Measurements from ENCODE around the gene HSPA12A.

The HSPA12A gene, protein sequence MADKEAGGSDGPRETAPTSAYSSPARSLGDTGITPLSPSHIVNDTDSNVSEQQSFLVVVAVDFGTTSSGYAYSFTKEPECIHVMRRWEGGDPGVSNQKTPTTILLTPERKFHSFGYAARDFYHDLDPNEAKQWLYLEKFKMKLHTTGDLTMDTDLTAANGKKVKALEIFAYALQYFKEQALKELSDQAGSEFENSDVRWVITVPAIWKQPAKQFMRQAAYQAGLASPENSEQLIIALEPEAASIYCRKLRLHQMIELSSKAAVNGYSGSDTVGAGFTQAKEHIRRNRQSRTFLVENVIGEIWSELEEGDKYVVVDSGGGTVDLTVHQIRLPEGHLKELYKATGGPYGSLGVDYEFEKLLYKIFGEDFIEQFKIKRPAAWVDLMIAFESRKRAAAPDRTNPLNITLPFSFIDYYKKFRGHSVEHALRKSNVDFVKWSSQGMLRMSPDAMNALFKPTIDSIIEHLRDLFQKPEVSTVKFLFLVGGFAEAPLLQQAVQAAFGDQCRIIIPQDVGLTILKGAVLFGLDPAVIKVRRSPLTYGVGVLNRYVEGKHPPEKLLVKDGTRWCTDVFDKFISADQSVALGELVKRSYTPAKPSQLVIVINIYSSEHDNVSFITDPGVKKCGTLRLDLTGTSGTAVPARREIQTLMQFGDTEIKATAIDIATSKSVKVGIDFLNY

DNA sequence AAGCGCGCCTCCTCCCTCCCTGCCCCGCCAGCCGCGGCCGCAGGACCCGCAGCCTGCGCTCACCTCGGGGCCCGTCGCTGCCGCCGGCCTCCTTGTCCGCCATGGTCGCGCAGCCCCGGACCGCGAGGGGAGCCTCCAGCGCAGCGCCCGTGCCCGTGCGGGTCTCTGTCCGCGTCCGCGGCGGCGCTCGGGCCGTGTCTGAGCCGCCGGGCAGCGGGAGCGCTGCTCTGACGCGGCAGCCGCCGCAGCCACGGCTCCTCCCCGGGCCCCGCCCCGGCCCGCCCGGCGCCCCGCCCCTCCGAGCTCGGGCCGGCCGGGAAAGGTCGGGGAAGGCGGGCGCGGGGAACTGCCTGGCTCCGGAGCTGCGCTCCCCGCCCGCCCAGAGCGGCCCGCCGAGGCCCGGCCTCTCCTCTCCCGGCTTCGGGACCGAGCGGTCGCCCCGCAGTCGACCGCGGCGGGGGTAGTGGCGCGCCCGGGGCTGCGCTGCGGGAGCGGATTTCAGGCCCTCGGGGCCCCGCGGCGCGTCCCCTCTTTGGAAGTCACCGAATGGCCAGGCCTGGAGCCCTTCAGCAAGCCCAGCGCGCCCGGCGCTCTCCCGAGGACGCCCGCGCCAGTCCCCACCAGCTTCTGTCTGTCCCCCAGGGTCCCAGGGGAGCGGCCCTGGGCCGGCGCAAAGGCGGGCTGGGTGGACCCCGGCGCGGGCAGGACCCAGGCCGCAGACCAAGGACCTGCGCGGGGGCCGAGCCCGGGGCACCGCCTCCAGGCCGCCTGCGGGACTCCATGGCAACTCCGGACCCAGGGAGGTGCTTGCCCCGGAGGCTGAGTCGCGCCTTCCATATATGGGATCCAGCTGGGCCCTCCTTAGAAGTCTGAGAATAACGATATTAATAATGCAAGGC lies at the start of gene HSPA12A:
Gene HSPA12A, minus strand, starts transcription at position 200 of the 899 bp plus-strand sequence. Its CDS starts 97 bp downstream, at position 103.
- DNase-seq = no peak

- DNase-seq = no peak
Observed at GRCh38 chr10:116791241-116791640, 48.9 kb upstream of the HSPA12A start.

- no peak for DNase-seq
Observed at GRCh38 chr10:116787893-116788665, 45.7 kb upstream of the HSPA12A start.

DNA sequence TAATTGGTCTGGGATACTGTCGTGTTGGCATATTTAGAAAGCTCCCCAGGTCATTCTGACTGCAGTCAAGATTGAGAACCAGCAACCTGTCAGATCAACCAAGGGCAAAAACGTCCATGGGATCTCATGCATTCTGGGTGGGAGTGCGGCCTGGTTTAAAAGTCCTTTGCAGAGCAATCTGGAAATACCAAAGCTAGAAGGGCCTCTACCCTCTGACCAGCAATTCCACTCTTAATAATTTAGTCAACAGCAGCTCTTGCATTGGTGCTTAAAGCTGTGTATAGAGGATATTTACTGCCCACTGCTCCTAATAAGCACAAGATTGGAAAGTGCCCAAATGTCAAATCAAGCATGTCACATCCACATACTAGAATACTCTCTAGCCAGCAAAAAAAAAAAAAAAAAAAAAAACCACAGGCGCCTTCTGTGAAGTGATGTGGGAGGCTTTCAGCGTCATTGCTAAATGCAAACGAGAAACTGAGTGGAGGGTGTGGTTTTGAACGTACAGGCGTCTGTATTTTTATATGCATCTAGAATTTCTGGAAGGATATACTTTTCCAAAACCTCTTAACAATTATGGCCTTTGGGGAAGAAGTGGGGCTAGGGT lies 44.8 kb upstream of the HSPA12A start:
- DNase-seq = no peak

- DNase-seq = no peak
Observed at GRCh38 chr10:116785867-116786266, 43.5 kb upstream of the HSPA12A start.

GRCh38 chr10:116785282-116785681 lies 42.9 kb upstream of the HSPA12A start:
- no peak for DNase-seq

- DNase-seq = no peak
Observed at GRCh38 chr10:116784651-116785050, 42.3 kb upstream of the HSPA12A start.

DNA sequence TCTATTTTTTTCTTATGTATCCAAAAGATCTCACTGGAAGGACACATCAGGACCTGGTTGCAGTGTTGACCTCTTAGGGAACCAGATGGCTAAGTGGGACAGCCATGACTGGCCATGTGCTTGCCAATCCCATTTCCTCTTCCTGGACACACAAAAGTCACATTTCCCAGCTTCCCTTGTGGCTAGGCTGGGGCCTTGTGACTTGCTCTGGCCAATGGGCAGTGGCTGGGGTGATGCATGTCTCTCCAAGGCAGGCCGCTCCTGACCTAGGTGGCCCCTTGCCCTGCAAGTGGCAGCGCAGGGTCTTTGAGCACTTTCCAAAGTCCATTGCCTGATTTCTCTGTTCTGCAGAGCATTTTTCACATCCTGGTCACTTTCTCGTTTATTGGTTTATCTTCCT lies 41.7 kb upstream of the HSPA12A start:
- no peak for DNase-seq

DNA sequence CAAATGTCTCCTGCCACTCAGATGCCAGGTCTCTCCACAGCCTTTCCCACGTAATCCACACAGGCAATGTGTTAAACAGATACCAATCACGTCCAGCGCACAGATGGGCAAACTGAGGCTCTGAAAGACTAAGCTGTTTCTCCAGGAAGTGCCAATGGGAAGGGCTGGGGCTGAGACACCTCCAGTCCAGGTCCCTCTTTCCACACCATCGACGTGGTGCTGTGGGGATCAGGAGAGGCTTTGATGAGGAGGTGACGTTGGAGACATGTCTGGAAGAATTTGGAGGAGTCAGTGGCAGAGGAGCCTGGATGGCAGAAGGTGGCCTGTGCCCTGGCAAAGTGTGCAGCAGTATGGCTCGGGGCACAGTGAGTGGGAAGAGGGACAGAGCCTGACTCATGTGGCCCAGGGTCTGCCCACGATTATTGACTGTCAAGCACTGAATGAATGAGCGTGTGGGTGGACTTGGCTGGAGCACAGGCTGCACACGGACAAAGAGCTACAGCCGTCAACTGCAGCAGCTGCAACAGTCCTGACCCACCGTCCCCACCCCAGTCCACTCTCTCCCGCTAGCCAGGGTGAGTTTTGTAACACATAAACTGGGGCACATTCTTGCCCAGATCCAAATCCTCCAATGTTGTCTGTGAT lies 40.8 kb upstream of the HSPA12A start:
- no peak for DNase-seq

- DNase-seq = no peak
Observed at GRCh38 chr10:116781370-116781884, 39.1 kb upstream of the HSPA12A start.

- no peak for DNase-seq
Observed at GRCh38 chr10:116780691-116781205, 38.4 kb upstream of the HSPA12A start.

- no peak for DNase-seq
Observed at GRCh38 chr10:116779076-116779687, 36.8 kb upstream of the HSPA12A start.

DNA sequence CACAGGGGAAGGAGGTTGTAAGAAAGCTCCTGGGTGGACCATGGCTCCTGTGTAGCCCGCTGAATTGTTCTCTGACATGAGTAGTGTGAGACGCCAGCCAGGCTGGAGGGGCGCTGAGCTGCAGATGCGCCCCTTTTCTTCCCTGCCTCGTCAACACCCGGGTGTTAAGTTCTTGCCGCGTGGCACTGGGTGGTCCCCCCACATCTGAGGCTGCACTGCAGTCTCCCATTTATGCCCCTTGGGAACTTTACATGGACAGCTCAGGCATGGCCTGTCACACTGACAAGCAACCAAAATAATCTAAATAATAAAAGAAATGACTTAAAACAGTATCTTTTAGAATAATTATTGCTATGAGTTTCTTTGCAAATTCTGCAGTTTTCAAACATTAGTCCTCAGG lies 34.6 kb upstream of the HSPA12A start:
- DNase-seq = no peak

DNA sequence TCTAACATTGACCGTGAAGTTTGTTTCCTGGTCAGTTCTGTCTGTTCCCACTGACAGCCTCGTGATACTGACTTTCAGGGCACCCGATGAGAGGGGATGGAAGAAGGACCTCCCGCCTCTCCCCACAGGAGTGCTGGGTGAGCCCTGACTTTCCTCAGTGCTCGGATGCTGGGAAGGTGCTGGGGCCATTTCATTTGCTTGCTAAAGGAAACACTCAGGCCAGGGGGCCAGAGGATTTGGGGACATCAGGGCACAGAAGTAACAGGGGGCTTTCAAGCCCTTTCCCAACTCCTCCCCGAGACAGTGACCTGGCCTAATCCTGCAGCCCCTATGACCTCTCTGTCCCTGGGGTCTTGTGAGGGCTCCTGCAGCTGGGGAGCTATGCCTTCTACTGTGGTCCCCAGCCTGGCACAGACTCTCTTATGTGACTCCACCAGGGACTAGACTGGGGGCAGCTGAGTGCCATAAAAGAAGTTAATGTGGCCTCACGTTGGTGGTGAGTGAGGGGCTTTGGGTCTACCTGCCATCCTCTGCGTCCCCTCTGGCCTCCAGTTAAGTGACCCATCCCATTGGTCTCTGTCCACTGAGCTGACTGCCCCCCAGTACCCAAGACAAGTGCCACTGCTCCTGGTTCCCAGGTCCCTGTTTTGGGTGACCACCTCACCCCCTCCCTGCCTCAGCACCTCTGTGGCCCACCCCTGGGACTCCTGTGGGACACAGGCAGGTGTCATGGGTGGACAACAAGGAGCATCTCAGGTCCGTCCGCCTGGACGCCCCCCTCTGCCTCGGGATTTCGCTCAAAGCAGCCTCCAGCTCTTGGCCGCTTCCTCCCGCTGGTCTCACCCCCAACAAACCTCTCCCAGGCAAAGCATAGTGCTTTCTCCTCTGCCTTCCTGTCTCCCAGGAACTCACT lies 33.4 kb upstream of the HSPA12A start:
- no peak for DNase-seq

- DNase-seq = no peak
Observed at GRCh38 chr10:116774728-116775151, 32.4 kb upstream of the HSPA12A start.

- DNase-seq = no peak
Observed at GRCh38 chr10:116772909-116773705, 30.7 kb upstream of the HSPA12A start.

DNA sequence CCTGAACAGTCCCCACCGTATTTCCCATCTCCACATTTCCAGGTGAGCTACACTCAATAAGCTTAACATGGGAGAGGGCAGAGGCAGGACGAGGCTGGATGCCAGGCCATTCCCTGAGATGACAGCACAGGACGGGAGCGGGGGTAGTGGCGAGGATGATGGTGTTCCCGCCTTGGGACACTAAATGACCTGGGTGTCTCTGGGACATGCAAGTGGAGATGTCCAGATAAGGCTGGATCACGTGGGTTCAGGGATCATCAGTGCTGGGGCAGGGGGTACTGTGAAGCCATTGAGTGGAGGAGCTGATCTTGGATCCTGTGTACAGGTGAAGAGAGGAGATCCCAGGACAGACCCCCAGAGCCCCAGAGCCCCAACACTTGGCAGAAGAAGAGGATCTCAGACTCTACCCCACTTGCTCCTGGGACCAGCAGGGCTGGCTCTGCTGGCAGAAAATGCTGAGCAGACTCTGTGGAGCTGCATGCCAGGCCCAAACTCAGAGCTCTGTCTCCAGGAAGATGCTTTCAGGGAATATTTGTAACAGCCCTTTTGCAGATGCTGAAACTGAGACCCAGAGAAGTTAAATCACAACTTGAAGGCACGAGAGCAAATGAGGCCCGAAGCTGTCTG lies 29.7 kb upstream of the HSPA12A start:
- DNase-seq = no peak
